GOT3 (cell line): Measurements from ENCODE around the gene RASGRF2.

Experiments used
- DNase-seq: peaks from one replicate; lab custom pipeline; 2025; ENCODE audit warnings: mixed read lengths; lab: John Stamatoyannopoulos, UW

Gene RASGRF2

DNA sequence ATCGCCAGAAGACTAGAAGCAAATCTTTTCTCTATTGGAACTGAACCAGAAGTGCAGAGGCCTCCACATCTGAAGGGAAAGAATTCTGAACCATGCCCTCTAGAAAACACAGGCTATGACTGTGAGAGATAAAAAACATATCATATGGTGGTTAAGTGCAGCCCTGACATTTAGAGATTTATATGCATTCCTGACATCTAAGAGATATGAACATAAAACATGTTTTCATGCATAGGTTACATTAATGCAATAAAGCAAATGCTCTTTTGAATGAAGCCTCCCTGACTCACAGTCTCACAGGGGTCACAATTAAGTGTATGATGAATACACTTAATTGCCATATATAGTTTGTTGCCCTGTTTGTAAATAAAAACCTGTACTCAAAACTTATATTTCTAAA, 244.0 kb downstream of the RASGRF2 start:
- DNase-seq: no peak

DNA sequence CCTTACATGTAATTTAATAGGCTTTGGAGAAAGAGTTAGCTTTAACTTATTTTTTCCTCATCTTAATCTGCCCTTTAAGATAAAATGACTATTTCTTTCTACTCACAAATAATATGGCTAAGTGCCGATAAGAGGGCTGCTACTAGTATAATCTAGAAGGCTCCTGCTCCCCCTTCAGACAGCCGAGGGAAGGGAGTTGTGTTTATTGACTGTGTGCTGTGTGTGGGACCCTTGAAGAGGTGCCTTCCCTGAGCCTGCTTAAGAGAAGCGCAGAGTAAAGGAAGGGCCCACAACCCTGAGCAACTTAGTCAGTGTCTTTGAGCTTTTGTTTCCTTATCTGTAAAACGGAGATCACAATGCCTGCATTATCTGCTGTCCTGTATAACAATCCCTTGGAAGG, 244.9 kb downstream of the RASGRF2 start:
- no peak for DNase-seq

DNA sequence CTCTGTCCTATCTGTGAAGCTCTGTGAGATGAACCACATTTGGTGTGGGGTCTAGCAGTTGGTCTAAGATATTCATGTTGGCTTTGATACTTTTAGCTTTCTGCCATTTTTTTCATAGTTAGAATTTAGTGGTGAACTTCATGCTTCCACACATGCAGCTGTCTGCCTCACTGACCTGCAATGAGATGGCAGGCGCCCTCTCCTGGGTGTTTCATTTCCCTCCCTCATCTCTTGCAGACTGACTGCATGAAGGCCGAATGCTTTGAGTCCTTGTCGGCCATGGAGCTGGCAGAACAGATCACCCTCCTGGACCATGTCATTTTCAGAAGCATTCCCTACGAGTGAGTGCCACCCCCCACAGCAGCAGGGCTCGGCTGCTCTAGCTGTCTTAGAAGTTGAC, 246.8 kb downstream of the RASGRF2 start:
- no peak for DNase-seq

DNA sequence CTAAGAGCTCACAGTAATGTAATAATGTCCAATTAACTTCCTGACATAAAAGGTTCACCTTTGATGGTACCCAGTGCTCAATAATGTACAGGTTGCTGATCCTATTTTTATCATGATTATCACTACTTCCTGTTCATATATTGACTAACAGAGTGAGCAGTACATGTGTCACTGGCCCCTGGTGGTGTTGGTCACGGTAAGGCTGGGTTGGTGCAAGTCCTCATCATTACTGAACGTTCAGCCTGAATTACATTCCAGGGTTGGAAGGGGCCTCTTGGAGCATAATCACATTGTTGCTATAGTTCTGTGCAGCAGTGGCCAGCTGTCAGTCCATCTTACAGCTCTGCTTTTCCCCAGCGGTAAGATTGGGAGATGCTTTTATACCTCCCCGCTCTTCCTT, 248.7 kb downstream of the RASGRF2 start:
- DNase-seq: no peak

DNA sequence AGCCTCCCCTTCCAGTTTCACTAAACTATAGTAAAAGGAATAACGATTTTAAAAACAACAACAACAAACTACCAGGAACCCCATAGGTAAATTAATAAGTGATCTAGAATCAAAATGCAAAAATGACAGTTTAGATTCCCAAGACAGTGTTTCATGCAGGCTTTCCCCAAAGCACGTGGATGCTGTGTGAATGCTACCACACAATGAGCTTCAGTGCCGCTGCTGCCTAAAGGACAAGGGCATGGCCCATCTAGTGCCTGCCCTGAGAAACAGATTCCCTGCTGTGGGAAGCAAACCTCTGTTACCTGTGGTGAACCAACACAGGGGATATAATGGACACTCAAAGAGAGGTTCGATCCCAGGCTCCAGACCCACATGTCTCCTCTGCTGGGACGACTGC, 249.2 kb downstream of the RASGRF2 start:
- DNase-seq: no peak

DNA sequence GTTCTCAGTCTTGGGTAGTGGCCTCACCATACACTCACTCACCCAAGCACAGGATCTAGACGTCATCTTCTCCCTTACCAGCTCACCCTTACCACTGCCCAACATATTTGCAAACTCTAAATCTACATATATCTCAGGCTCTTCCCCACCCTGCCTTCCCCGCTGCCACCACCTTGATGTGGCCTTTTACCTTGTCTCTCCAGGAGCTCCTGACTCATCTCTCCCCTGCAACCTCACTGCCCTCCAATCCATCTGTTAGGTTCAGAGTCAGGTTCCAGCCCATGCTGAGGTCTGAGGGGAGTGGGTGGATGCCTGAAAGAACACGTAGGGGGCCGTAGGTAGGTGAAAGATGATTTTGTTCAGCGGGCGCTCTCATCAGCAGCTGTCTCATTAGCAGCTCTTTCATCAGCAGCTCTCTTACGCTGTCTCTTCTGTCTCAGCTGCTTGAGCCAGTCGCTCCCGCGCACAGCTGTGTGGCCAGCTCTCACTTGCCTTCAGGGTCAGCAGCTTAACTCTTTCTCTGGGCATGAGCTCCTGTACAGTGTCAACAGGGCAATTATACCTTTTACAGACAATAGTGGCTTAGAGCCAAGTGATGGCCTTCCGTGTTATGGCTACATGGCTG, 249.8 kb downstream of the RASGRF2 start:
- DNase-seq: no peak

DNA sequence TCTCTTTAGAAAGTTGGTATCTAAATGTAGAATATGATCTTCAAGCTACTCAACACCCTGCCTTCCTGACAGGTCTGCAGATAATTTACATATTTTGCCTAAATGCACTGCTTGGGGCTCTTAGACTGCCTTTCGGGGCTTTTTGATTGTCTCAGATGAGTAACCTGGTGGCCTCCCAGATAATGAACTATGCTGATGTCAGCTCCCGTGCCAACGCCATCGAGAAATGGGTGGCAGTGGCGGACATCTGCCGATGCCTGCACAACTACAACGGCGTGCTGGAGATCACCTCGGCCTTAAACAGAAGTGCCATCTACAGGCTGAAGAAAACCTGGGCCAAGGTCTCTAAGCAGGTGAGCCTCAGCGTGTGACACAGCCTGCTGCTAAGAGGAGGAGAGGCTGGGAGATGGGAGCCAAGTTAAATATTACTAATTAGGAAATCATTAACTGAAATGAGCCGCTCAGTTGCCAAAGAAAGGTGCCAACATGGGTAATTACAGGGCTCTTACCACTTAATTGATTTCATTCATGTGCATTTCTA, 252.1 kb downstream of the RASGRF2 start:
- no peak for DNase-seq

DNA sequence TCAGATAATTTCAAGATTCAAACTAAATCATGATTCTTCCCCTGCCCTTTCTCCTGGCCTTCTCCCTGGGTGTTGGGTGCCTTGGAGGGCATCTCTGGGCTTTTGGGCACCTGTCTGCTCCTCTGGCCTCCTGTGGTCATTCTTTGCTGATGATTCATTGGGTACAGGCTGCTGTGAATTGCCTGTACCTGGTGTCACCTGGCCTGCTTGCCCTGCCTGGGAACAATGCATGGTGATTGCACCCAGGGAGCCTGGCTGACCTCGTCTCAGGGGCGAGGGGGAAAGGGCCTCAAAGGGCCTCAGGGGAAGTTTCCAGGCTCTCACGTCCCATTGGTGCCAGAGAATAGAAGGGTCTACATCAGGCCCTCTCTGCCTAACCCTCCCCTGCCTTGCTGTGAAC, 252.9 kb downstream of the RASGRF2 start:
- DNase-seq: no peak

DNA sequence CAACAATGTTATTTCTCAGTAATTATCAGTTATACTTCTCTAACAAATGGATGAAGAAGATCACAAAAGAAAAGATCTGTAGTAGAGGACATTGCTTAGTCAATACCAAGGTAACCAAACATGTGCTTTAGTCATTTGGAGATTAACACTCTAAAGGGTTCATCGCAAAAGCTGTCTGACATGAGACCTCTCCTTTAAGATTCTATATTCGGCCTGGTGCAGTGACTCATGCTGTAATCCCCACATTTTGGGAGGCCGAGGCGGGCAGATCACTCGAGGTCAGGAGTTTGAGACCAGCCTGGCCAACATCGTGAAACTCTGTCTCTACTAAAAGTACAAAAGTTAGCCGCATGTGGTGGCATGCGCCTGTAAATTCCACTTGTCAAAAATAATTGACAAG, 254.7 kb downstream of the RASGRF2 start:
- no peak for DNase-seq

DNA sequence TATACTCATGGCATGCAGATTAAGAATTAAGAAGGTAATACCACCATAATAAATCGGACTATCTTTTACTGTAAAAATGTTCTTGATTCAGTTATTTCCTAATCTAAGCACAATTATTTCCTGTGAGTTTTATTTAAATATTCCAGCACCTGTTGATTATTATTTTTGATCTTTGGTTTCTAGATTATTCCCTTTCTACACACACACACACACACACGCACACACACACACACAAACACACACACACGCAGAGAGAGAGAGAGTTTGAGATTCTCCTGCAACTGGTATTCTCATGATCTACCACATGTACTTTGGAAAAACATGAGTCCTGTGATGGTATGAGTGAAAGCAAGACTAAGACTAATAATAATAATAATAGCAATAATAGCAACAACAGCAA, 256.0 kb downstream of the RASGRF2 start:
- DNase-seq: no peak

DNA sequence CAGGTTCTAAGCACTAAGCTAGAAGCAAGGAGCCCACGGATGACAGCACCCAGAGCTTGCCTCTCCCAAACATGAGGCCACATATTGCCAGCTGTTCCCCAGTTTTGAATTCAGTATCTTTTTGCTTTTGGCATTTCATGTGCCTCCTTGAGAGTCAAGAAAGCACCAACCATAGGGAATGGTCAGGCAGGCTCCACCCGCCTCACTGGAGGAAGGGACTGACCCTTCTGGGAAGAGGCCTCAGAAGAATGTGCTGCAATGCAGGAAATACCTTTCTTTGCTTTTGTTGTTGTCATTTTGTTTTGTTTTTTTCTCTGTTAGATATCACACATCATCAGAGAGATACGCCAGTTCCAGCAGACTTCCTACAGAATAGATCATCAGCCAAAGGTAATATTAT, 259.2 kb downstream of the RASGRF2 start:
- DNase-seq: no peak

DNA sequence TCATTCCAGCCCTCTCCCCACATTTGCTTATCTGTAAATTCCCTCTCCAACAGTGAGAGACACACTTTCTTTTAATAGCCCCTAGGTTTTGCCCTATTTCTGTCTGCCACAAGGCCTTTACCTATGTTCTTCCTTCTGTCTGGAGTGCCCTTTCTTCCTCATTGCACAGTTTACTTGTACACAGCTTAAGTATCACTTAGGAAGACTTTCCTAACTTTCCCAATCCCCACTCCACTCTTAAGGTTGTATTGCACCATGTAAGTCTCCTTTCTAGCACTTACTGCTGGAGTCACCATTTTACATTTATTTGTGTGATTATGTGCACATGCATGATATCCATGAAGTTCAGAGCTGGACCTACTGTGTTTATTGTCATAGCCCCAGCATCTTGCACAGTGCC, 262.1 kb downstream of the RASGRF2 start:
- DNase-seq: no peak

DNA sequence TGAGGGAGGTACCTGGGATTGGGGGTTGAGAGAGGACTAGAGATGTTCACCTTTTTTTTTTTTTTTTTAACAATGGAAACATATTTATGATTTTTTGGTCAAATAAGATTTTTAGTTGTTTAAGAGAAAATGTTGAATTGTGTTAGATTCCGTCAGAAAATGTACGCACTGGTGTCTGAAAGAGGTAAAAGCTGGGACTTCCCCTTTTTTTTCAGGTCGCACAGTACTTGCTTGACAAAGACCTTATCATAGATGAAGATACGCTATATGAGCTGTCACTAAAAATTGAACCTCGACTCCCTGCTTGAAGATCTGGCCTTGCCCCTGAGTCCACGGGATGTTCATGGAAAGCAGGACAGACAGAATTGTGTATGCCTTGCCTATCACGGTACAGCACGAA, 265.3 kb downstream of the RASGRF2 start:
- no peak for DNase-seq

DNA sequence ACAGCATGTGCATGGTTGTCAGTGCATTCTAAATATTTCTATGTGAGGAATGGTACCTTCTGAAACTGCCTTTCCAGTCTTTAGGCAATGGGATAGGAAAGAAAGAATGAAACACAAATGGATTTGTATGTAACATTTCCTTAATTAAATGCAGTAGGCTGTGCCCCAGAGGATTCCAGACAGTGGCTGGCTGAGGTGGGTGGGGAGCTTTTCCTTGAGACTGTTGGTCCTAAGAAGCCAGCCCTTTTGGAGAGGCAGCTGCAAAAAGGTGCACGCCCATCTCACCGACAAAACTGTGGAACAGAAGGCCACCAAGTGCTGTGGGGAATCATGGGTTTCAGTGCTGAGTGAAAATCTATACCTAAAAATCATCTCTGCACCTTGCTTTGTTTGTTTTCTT, 266.1 kb downstream of the RASGRF2 start:
- no peak for DNase-seq

DNA sequence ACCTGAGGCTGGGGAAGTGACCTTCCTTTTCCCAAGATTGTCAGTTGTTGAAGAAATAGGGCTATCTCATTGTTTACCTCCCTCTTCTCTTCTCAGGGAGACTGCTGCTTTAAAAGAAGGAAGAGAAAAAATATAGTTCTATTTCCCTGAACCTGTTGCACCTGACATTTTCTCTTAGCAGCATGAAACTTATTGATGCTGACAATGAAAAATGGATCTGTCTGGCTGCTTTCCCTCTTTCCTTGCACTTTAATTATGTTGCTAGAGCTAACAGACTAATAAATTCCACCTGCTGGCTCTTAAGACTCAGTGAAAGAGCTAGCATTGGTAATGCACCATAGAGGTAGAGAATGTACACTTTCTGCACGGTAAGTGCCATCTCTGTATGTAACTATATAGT, 266.8 kb downstream of the RASGRF2 start:
- DNase-seq: no peak

DNA sequence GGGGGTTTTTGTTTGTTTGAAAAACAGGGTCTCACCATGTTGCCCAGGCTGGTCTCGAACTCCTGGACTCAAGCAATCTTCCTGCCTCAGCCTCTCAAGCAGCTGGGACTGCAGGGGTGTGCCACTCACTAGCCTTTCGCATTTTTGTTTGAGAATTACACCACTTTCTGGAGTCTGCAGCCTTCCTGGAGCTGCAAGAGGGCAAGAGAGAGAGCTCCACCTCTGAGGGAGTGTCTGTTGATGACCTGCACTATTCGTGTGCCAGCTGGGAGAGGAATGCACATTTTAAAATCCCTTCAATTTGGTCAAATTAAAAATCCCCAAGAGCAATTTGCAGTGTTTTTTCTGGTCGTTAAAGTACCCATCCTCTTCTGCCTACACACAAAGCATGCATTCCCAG, 267.9 kb downstream of the RASGRF2 start:
- DNase-seq: no peak

DNA sequence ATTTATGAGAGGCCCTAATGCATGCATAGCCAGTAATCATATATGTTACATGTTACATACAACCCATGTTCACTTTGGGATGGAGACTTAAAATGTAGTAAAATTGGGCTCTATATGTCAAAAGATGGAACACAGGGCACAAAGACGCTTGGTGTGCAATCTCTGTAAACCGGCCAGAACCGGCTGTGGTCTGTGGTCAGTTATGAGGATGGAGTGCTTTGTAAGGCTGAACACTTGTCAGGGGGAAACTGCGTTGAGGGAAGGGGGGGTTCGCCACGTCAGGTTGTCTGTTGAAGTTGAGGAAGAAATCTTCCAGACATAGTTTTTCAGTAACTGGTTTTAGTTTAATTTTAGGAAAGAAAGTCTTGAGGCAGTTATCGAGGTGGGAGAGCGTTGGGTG, 270.3 kb downstream of the RASGRF2 start:
- DNase-seq: no peak

DNA sequence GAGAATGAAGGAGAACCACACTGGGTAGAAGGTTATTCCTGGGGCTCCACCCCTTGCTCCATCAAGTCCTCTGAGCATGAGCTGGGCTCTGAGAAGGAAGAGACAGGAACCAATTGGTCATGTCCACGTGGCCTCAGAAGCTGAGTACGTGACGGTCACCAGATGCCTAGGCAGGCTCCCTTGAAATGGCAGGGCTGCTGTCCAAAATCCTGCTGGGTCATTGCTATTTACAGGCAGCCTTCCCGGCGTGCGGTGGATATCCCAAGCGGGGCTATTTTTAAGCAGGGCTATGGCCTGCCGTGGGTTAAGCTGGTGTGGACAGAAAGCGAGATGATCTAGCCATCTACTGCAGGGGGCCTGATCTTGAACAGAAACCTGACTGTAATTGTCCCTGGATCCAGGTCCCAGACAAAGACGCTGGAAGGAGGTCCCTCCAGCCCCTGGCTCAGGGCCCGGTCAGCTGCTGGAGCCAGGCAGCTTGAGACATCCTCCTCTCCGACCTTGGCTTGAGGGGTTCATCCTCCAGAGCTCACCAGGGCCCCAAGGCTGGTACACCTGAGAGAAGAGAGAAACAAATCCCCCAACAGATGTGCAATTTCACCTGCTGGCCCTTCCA, 272.4 kb downstream of the RASGRF2 start:
- DNase-seq: no peak

DNA sequence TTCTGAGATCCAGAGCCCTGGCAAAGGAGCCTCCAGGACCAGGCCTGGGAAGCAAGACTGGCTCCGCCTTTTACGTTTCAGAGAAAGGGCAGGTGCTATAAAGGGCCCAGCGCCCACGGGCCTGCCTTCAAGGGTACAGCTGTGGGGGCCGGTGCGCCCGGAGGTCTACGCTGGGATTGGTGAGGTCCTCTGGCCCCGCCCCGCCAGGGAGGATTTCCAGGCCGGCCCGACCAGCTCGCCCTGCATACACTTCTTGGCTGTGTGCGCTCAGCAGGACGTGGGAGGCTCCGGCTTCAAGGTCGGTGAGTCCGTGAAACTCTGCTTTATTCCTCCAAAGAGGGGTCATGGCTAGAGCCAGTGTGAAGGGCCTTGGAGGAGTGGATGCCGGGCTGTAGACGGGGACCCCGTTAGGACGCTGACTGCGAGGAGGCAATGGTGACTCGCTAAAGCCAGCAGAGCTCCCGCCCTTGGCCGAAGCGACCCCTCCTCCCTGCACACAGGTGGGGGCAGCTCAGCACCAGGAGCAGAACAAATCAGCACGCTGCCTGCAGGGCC, 273.0 kb downstream of the RASGRF2 start, which contains the start of gene CKMT2:
TSS of gene CKMT2 (plus strand) at position 243 of the 555 bp plus-strand sequence. CDS start 17,811 bp downstream, outside the sequence.
- no peak for DNase-seq

DNA sequence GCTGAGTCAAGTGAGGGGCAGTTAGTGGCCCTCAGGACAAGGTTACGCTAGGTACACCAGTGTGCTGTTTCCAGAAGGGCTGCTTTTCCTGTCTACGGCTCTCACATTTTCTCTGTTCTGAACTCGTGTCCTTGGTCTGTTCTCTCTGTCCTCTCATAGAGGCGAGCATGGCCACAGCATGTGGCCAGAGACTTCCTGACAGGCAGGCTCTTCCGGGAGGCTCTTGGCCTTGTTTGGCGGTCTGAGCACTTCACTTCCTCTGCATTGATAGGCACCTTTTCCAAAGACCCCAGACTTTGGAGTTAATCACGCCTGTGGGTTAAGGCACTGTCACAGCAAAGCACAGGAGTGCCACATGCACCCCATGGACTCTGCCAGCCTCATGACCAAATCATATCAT, 274.1 kb downstream of the RASGRF2 start:
- no peak for DNase-seq

DNA sequence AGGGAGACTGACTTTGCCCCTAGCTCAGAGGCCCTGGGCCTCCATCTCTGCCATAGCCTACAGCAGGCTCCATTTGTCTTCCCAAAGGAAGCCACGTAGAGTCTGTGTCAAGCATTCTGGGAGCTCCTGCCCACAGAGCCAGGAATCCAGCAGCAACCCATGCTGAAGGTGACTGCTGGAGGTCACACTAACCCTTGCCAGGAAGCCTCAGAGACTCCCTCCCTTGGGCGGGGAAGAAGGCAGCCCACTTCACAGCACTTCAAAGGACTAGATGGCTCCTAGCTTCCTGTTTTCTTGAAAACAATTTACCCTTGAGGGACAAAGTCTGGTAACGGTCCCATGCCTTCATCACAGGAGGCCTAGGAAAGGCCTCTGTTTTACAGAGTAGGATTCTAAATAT, 274.6 kb downstream of the RASGRF2 start:
- no peak for DNase-seq

DNA sequence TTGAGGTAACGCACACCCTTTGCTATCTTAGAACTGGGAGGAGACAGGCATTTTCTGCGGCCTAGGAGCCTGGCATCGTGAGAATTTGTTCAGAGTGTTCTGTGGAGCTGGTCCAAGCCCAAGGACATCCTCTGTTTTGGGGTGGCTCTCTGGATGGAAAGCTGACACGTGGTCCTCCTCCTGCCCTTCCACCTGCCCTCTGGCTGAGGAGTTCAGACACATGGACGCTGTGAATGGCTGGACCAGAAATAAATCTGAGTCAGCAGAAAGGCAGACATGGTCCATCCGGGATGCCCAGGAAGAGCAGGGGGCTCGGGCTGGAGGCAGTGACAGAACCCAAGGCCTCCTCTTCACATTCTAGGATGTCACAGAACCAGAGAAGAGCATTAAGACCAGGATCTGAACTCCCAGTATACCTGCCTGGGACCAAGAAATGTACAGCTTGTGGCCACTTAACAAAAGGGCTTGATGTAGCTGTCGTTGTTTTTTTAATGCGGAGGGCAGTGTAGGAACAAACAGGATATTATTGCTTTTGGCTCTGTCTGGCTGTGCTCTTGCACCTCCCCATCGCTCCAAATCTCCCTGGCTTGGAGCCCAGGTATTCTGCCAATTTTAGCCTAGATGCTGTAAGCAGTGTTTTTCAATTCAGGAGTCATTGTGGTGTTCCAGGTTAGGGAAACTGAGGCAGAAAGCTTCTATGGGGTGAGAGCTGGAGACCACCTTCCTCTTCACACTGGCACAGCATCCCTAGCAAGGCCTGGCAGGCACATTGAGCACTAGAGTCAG, 275.3 kb downstream of the RASGRF2 start:
- no peak for DNase-seq

DNA sequence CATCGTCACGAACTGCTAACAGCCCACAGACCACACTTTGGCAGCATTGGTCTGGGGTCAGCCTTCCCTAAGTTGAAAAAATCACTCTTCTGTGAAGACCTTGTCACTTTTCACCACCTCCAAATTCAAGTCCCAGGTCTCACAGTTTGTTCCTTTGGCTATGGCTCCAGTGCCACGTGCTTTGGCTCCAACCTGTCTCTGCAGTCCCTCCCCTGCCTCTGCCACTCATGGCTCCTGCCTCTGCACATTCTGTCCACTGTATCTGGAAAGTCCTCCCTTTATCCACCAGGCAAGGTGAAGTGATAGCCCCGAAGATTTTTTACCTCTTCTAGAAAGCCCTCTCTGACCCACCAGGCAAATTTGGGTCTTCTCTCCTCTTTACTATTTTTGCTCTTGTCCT, 278.3 kb downstream of the RASGRF2 start:
- DNase-seq: no peak
